Esophagus squamous epithelium (tissue), 4 donors: ENCODE measurements around the gene CFAP206.

ENCODE experiments used
- POLR2A ChIP-seq, 4 donors: fragments of 450-650 bp; IDR thresholded peaks; one replicate each; pipeline ENCODE4 v1.6.1; 2017; ENCODE audit warnings: antibody characterized with exemption in 4 of 4, mild to moderate bottlenecking in 4 of 4, moderate library complexity in 3 of 4
- TF ChIP-seq, protein P1 (sequence below), 6 experiments: fragments of 450-650 bp in 4 of 6; fragments of 200-600 bp in 2 of 6; sonication (generic) in 2 of 6; IDR thresholded peaks; one replicate each; pipeline ENCODE4 v1.5.1; 2016 to 2019; ENCODE audit warnings: antibody characterized with exemption in 6 of 6, mild to moderate bottlenecking in 4 of 6, moderate library complexity in 4 of 6

DNA sequence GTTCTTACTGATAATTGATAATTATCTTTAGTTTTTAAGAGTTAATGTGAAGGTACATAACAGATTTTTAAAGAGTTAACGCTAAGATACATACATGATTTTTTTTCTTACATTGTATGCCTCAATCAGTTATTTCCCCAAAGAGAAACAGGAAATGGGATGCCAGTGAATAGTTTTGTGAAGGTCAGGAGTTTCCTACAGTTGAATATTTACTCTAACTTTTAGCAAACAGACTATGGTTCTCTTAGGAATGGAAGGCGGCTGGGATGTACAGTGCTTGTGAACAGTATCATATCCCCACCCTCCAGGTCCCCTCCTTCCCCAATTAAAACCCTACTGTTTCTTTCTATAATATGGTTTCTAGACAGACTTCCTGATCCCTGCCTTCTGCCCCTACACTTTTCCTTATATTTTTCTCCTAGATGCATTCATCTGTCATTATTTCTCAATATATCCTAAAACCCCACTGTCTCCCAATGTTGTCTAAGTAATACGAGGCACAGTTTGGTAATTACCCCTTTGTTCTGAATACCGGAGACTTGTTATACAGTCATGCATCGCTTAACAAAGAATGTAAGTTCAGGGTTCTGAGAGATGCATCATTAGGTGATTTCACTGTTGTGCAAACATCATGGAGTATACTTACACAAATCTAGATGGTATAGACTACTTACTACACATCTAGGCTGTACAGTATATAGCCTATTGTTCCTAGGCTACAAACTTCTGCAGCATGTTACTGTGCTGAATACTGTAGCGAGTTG is 94.2 kb downstream of the CFAP206 start:
- TF ChIP-seq, protein P1, sequence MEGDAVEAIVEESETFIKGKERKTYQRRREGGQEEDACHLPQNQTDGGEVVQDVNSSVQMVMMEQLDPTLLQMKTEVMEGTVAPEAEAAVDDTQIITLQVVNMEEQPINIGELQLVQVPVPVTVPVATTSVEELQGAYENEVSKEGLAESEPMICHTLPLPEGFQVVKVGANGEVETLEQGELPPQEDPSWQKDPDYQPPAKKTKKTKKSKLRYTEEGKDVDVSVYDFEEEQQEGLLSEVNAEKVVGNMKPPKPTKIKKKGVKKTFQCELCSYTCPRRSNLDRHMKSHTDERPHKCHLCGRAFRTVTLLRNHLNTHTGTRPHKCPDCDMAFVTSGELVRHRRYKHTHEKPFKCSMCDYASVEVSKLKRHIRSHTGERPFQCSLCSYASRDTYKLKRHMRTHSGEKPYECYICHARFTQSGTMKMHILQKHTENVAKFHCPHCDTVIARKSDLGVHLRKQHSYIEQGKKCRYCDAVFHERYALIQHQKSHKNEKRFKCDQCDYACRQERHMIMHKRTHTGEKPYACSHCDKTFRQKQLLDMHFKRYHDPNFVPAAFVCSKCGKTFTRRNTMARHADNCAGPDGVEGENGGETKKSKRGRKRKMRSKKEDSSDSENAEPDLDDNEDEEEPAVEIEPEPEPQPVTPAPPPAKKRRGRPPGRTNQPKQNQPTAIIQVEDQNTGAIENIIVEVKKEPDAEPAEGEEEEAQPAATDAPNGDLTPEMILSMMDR (IDR thresholded peaks at IDR 0.05) = no peak
- TF ChIP-seq POLR2A (IDR thresholded peaks at IDR 0.05) = no peak
